GM12873 (cell line): Measurements from ENCODE around the gene HOXB6.

ENCODE experiments used
- CTCF ChIP-seq: IDR thresholded peaks from 2 replicates; pipeline ENCODE4 v1.5.1; 2012; ENCODE audit warnings: low read depth, mild to moderate bottlenecking, moderate library complexity, low read length, control low read depth; ENCODE audit not compliant: insufficient read depth; ENCODE audit errors: missing control alignments

Gene HOXB6

GRCh38 chr17:48579760-48580554, 24.8 kb downstream of the HOXB6 start:
- no peak for TF ChIP-seq CTCF

GRCh38 chr17:48579471-48579759, 25.4 kb downstream of the HOXB6 start:
- TF ChIP-seq CTCF = no peak

GRCh38 chr17:48578616-48579470, 25.9 kb downstream of the HOXB6 start:
- no peak for TF ChIP-seq CTCF

- TF ChIP-seq CTCF = no peak
Measured at GRCh38 chr17:48577946-48578615, 26.7 kb downstream of the HOXB6 start, which contains the start of gene HOXB4. HOXB4 (minus strand) TSS chr17:48578350; CDS start chr17:48578319, 31 bp downstream.

GRCh38 chr17:48577330-48577945, 27.3 kb downstream of the HOXB6 start:
- no peak for TF ChIP-seq CTCF

- no peak for TF ChIP-seq CTCF
Measured at GRCh38 chr17:48576479-48577309, 28.1 kb downstream of the HOXB6 start.
